ENCODE data around the gene KIF12.

The KIF12 gene

DNA sequence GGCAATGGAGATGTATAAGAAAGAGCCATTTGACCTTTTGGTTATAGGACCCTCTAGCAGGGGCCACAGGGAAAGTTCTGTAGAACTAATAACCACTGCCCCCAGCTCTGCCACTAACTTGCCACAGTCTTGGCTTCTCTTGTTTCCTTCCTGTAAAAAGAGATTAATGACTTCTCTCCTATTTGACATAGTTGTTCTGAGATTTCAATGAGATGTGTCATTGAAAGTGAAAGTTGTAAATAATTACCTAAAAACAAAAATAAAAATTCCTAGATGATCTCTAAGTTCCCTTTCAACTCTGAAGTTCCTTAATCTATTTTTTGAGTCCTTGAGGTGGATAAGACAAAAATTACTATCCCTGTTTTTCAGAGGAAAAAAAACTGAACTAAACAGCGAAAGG, 1.4 kb upstream of the KIF12 start:
- H3K4me1 Mint-ChIP-seq, result peaks cover 7% of the 10 kb centered on the region
- DNase-seq (ENCODE audit: low spot score in 2 of 2) (no peak), ATAC-seq (ENCODE audit: low read depth) (no peak)
- H3K9me3 Mint-ChIP-seq, result peaks cover 3% of the 10 kb centered on the region
- H3K27ac Mint-ChIP-seq, result no peak overlapping the region
- H3K27me3 Mint-ChIP-seq, result peaks cover 13% of the 10 kb centered on the region
- no peak overlapping the region for H3K4me3 Mint-ChIP-seq
- peaks cover 2% of the 10 kb centered on the region for H3K36me3 Mint-ChIP-seq

GRCh38 chr9:114099669-114100270, 678 bp upstream of the KIF12 start:
- H3K4me1 Mint-ChIP-seq, result peaks cover 7% of the 10 kb centered on the region
- DNase-seq (ENCODE audit: low spot score in 2 of 2), result no peak
- peaks cover 3% of the 10 kb centered on the region for H3K9me3 Mint-ChIP-seq

DNA sequence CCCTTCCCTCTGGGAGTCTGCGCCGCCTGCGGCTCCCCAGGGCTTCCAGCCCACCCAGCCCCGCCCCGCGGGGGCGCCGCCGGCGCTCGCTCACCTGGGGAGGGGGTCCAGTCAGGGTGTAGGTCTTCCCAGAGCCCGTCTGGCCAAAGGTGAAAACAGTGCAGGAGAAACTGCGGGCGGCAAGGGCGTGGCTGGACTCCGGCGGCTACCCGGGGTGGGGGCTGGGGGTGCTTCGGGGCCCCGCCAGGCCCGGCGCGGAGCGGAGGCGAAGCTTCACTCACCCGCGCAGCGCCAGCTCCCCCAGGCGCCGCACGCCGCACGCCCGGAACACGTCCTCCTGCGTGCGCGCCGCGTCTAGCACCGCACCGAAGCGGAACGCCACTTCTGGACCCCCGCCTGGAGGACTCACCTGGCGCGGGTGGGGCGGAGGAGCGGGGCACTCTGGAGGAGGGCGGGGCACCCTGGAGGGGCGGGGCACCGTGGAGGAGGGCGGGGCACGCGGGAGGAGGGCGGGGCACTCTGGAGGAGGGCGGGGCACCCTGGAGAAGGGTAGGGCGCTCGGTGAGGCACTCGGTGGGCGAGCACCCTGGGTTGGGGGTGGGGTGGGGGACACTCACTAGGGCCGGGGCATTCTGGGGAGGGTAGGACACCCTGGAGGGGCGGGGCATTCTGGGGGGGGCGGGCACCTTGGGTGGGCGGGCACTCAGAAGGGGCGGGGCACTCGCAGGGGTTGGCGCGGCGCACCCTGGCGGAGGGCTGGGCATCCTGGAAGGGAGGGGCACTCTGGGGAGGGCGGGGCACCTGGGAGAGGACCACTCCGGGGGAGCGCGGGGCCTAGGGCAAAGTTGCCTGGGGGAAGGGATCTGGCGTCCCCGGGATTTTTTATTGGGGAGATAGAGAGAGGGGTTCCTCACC, 814 bp downstream of the KIF12 start:
- DNase-seq (ENCODE audit: low spot score in 2 of 2) (no peak), ATAC-seq (ENCODE audit: low read depth) (peak; percentile 38)
- Mint-ChIP-seq H3K4me1 (peaks cover 7% of the 10 kb centered on the region), H3K36me3 (peaks cover 2% of the 10 kb centered on the region), H3K27ac (no peak overlapping the region), H3K9me3 (peaks cover 3% of the 10 kb centered on the region), H3K4me3 (no peak overlapping the region), H3K27me3 (peaks cover 15% of the 10 kb centered on the region)

More at GRCh38 chr9:114099669-114100270, 678 bp upstream of the KIF12 start:
- peaks cover 13% of the 10 kb centered on the region for H3K27me3 Mint-ChIP-seq
- no peak overlapping the region for H3K27ac Mint-ChIP-seq
- no peak for ATAC-seq (ENCODE audit: low read depth)
- H3K36me3 Mint-ChIP-seq, result peaks cover 2% of the 10 kb centered on the region
- H3K4me3 Mint-ChIP-seq, result no peak overlapping the region

- Mint-ChIP-seq H3K27ac (no peak overlapping the region), H3K36me3 (peaks cover 2% of the 10 kb centered on the region)
- no peak for ATAC-seq (ENCODE audit: low read depth)
These were observed 1.5 kb downstream of the KIF12 start for GRCh38 chr9:114097613-114098020.

DNA sequence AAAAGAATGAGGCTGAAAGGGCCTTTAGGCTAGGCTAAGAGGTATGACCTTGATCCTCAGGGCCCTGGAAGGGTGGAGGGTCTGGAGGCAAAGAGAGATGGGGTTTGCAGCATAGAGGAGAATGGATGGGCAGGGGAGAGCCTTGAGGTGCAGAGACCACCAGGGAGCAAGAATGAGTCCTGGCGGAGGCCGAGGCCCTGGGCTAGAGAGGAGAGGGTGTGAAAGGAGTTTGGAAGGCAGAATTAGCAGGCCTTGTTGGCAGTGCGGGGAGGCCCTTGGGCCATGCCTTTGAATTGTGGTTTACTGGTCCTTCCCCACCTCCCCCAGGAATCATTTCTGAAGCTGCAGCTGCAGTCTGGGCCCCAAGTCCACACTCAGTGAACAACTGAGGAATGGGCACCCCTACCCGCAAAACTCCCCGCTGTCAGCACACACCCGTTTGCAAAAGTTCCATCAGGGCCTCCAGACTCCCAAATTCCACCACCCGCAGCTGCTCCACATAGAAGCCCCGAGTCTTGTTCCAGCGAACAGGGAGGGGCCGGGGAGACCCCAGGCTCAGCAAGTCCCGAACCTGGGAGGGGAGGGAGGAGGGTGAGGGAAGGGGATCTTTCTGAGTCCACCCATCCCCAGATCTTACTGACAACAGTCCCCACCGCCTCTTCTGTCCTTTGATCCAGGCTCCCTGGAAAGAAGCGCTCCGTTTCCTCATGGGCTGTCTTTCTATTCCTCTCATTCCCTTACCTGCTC, 2.1 kb downstream of the KIF12 start:
- Mint-ChIP-seq H3K4me1 (peaks cover 7% of the 10 kb centered on the region), H3K9me3 (peaks cover 3% of the 10 kb centered on the region), H3K4me3 (no peak overlapping the region), H3K27me3 (peaks cover 15% of the 10 kb centered on the region), H3K27ac (no peak overlapping the region), H3K36me3 (peaks cover 2% of the 10 kb centered on the region)
- no peak for ATAC-seq (ENCODE audit: low read depth)
- DNase-seq (ENCODE audit: low spot score in 2 of 2), result no peak

More at GRCh38 chr9:114097613-114098020, 1.5 kb downstream of the KIF12 start:
- DNase-seq (ENCODE audit: low spot score in 2 of 2), result no peak
- Mint-ChIP-seq H3K9me3 (peaks cover 3% of the 10 kb centered on the region), H3K27me3 (peaks cover 15% of the 10 kb centered on the region), H3K4me3 (peak overlapping the region; percentile 18), H3K4me1 (peaks cover 7% of the 10 kb centered on the region)

DNA sequence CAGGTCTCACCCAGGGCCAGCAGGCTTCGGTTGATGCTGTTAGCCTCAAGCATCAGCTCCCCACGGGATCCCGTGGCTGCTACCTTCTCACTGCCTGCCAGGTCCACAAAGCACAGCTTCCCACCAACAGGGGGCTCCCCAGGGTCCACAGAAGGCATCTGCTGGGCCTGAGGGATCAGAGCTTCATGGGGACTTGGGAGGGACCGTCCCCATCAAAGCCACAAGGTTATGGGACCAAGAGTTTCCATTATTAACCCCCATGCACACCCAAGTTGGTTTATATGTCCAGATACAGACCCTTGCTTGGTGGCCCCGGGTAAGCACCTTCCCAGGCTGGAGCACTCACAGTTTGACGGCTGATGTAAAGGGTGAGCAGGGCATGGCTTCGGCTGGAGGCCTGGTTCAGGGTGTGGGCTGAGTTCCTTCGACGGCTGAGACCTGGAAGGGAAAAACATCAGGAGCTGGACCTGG, 3.0 kb downstream of the KIF12 start:
- no peak for ATAC-seq (ENCODE audit: low read depth)
- Mint-ChIP-seq H3K9me3 (no peaks in the 10 kb centered on the region), H3K27me3 (peaks cover 13% of the 10 kb centered on the region), H3K4me3 (no peak overlapping the region), H3K36me3 (no peaks in the 10 kb centered on the region), H3K4me1 (peaks cover 7% of the 10 kb centered on the region), H3K27ac (no peak overlapping the region)
- no peak for DNase-seq (ENCODE audit: low spot score in 2 of 2)

DNA sequence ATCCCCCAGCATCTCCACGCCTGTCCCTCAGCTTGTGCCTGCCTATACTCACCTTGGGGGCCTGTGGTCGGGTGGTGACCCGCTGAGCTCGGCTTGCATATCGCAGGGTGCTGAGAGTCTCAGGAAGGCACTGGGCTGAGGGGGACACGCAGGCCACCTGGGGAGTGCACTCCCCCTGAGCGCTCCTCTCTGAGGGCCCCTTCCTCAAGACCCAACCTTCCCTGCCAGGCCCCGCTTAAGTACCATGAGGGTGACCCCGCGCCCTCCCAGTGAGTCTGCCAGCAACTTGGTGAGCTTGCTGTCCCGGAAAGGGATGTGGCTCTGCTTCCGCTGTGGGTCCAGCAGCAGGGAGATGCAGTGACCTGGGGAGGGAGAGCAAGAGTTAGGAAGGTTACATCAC, 4.1 kb downstream of the KIF12 start:
- Mint-ChIP-seq H3K36me3 (no peaks in the 10 kb centered on the region), H3K4me3 (no peak overlapping the region), H3K9me3 (no peaks in the 10 kb centered on the region), H3K4me1 (peaks cover 7% of the 10 kb centered on the region), H3K27ac (no peak overlapping the region), H3K27me3 (peaks cover 13% of the 10 kb centered on the region)
- DNase-seq (ENCODE audit: low spot score in 2 of 2), result no peak
- ATAC-seq (ENCODE audit: low read depth), result no peak

- no peaks in the 10 kb centered on the region for H3K36me3 Mint-ChIP-seq
- H3K4me3 Mint-ChIP-seq, result no peak overlapping the region
- ATAC-seq (ENCODE audit: low read depth), result no peak
- no peak for DNase-seq (ENCODE audit: low spot score in 2 of 2)
- no peaks in the 10 kb centered on the region for H3K9me3 Mint-ChIP-seq
- H3K27ac Mint-ChIP-seq, result no peak overlapping the region
- H3K4me1 Mint-ChIP-seq, result peaks cover 7% of the 10 kb centered on the region
- peaks cover 11% of the 10 kb centered on the region for H3K27me3 Mint-ChIP-seq
These were observed 5.2 kb downstream of the KIF12 start for GRCh38 chr9:114093761-114094505.

DNA sequence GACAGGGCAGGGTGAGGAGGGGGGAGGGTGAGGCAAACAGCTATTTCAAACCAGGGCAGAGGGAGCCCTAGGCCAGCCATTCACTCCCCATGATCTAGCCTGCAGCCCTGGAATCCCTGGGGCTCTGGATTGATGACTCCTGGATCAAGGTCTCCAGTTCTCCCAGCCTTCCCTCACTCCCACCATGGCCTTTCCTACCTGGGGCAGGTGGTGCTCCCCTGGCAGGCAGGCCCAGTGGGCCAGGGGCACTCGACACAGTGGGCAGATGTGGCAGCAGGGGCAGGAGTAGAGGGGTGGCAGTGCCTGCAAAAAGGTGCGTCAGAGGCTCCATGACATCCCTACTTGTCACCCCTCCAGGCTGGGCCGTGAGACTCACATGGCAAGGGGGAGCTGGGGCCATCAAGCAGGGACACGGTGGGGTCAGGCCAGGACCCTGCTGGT, 6.0 kb downstream of the KIF12 start:
- Mint-ChIP-seq H3K36me3 (no peaks in the 10 kb centered on the region), H3K27me3 (peaks cover 12% of the 10 kb centered on the region), H3K27ac (no peak overlapping the region), H3K9me3 (no peaks in the 10 kb centered on the region), H3K4me1 (peaks cover 7% of the 10 kb centered on the region), H3K4me3 (no peak overlapping the region)
- ATAC-seq (ENCODE audit: low read depth) (no peak), DNase-seq (ENCODE audit: low spot score in 2 of 2) (no peak)

DNA sequence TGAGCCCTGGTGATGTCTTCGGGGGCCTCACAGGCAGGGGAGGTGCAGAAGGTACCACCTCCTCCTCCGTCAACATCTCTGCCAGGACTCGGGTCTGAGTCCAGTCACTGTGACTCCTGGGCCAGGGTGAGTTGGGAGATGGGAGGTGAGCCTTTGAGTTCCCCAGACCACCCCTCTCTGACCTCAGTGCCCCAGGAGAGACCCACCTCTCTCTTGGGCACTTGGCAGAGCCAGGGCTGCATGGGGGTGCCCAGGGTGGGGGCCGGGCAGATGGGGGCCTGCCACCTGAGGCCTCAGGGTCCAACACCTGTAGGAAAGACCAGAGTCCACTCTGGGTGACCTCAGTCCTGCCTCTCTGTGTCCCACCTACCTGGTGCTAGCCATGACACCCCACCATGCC, 6.8 kb downstream of the KIF12 start:
- H3K9me3 Mint-ChIP-seq, result no peaks in the 10 kb centered on the region
- peaks cover 4% of the 10 kb centered on the region for H3K4me1 Mint-ChIP-seq
- DNase-seq (ENCODE audit: low spot score in 2 of 2) (no peak), ATAC-seq (ENCODE audit: low read depth) (no peak)
- H3K27ac Mint-ChIP-seq, result no peak overlapping the region
- no peak overlapping the region for H3K4me3 Mint-ChIP-seq
- no peaks in the 10 kb centered on the region for H3K36me3 Mint-ChIP-seq
- peaks cover 13% of the 10 kb centered on the region for H3K27me3 Mint-ChIP-seq

GRCh38 chr9:114091711-114092110, 7.4 kb downstream of the KIF12 start:
- peaks cover 2% of the 10 kb centered on the region for H3K4me1 Mint-ChIP-seq
- no peaks in the 10 kb centered on the region for H3K9me3 Mint-ChIP-seq
- DNase-seq (ENCODE audit: low spot score in 2 of 2) (no peak), ATAC-seq (ENCODE audit: low read depth) (no peak)
- H3K27ac Mint-ChIP-seq, result no peak overlapping the region
- peaks cover 11% of the 10 kb centered on the region for H3K27me3 Mint-ChIP-seq
- H3K36me3 Mint-ChIP-seq, result no peaks in the 10 kb centered on the region
- no peak overlapping the region for H3K4me3 Mint-ChIP-seq

GRCh38 chr9:114090798-114091197, 8.3 kb downstream of the KIF12 start:
- no peak for ATAC-seq (ENCODE audit: low read depth)
- no peak overlapping the region for H3K27ac Mint-ChIP-seq
- no peaks in the 10 kb centered on the region for H3K9me3 Mint-ChIP-seq
- no peak for DNase-seq (ENCODE audit: low spot score in 2 of 2)
- peaks cover 8% of the 10 kb centered on the region for H3K27me3 Mint-ChIP-seq
- no peaks in the 10 kb centered on the region for H3K4me1 Mint-ChIP-seq
- H3K36me3 Mint-ChIP-seq, result no peaks in the 10 kb centered on the region
- no peak overlapping the region for H3K4me3 Mint-ChIP-seq

GRCh38 chr9:114089206-114089840, 9.8 kb downstream of the KIF12 start:
- Mint-ChIP-seq H3K36me3 (no peaks in the 10 kb centered on the region), H3K27ac (no peak overlapping the region), H3K4me1 (no peaks in the 10 kb centered on the region), H3K9me3 (no peaks in the 10 kb centered on the region), H3K27me3 (peaks cover 5% of the 10 kb centered on the region), H3K4me3 (no peak overlapping the region)
- DNase-seq (ENCODE audit: low spot score in 2 of 2), result no peak
- no peak for ATAC-seq (ENCODE audit: low read depth)
